HUES64 (cell line): ENCODE measurements around the gene ZNF518A. TPM values are rescaled to one million over a fixed set of nuclear protein-coding genes. Genes with fewer than 3 reads are reported as not detected.

ENCODE experiments used
- H3K27ac ChIP-seq: 2 replicates; pipeline ENCODE4 v1.7.0; 2013; ENCODE audit warnings: low read depth, low read length, inconsistent platforms
- H3K27me3 ChIP-seq: 2 replicates; pipeline ENCODE4 v1.6.1; 2013; ENCODE audit warnings: mild to moderate bottlenecking, low read length; ENCODE audit not compliant: insufficient read depth
- H3K36me3 ChIP-seq: 2 replicates; pipeline ENCODE4 v1.6.1; 2013; ENCODE audit warnings: mild to moderate bottlenecking, low read length; ENCODE audit not compliant: insufficient read depth
- H3K4me1 ChIP-seq: 2 replicates; pipeline ENCODE4 v1.6.1; 2013; ENCODE audit warnings: mild to moderate bottlenecking, low read length, moderate library complexity; ENCODE audit not compliant: insufficient read depth
- H3K4me3 ChIP-seq: 2 replicates; pipeline ENCODE4 v1.5.1; 2013; ENCODE audit warnings: mild to moderate bottlenecking, low read length, moderate library complexity
- H3K9ac ChIP-seq: 2 replicates; pipeline ENCODE4 v1.6.1; 2013; ENCODE audit warnings: mild to moderate bottlenecking, low read depth, low read length
- H3K9me3 ChIP-seq: 2 replicates; pipeline ENCODE4 v1.6.1; 2013; ENCODE audit warnings: low read depth, low read length; ENCODE audit not compliant: insufficient read depth
- WGBS: fragments of 150-250, 120-280 bp; methylation state at CpG from one replicate; pipeline ENCODE4 v1.1.7; 2013; ENCODE audit warnings: missing lambda C conversion rate; 5-methylcytosine and 5-hydroxymethylcytosine counted together
- polyA plus RNA-seq, 2 experiments: library from polyadenylated mRNA; stranded (reverse); fragments of 50-300 nt; gene quantifications; one replicate each; pipeline ENCODE4 v1.2.3, GENCODE V29; 2013

Gene ZNF518A, protein sequence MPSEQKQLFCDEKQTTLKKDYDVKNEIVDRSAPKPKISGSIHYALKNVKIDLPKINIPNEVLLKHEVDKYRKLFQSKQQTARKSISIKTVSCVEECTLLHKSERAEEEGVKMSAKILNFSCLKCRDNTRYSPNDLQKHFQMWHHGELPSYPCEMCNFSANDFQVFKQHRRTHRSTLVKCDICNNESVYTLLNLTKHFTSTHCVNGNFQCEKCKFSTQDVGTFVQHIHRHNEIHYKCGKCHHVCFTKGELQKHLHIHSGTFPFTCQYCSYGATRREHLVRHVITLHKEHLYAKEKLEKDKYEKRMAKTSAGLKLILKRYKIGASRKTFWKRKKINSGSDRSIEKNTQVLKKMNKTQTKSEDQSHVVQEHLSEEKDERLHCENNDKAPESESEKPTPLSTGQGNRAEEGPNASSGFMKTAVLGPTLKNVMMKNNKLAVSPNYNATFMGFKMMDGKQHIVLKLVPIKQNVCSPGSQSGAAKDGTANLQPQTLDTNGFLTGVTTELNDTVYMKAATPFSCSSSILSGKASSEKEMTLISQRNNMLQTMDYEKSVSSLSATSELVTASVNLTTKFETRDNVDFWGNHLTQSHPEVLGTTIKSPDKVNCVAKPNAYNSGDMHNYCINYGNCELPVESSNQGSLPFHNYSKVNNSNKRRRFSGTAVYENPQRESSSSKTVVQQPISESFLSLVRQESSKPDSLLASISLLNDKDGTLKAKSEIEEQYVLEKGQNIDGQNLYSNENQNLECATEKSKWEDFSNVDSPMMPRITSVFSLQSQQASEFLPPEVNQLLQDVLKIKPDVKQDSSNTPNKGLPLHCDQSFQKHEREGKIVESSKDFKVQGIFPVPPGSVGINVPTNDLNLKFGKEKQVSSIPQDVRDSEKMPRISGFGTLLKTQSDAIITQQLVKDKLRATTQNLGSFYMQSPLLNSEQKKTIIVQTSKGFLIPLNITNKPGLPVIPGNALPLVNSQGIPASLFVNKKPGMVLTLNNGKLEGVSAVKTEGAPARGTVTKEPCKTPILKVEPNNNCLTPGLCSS (N-terminal part only)
- 19.1 TPM for polyA plus RNA-seq (2013, experiment 1 of 2)
- polyA plus RNA-seq (2013, experiment 2 of 2), result 20.2 TPM

- Histone ChIP-seq H3K36me3 (peaks cover 21% of the 10 kb centered on the region), H3K27ac (peak within 1 kb of the TSS; percentile 99), H3K9me3 (no peaks in the 10 kb centered on the region), H3K9ac (peak within 1 kb of the TSS; percentile 99), H3K4me1 (peaks cover 20% of the 10 kb centered on the region), H3K4me3 (peak within 1 kb of the TSS; percentile 89), H3K27me3 (no peaks in the 10 kb centered on the region; the same call in 1 of the 2 replicates)
- 8% methylated on average over 48 of the region's 48 CpGs for WGBS
Observed at GRCh38 chr10:96129387-96130325, at the start of gene ZNF518A. TSS of gene ZNF518A (plus strand) at chr10:96130297. CDS start at chr10:96156323, 26,026 bp downstream.

DNA sequence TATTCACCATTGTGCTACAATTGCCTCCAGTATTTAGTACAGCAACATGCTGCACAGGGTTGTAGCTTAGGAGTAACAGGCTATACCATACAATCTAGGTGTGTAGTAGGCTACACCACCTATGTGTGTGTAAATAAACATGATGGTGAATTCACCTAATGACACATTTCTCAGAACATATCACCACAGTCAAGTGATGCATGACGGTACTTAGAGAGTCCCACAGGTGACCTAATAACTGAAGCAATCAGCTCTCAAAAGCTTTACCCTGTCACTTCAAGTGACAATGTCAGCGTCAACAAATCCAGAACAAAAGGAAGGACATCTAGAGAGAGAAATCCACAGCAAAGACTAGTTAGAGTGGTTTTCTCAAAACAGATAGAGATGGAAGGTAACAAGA lies 47.9 kb upstream of the ZNF518A start:
- no peak overlapping the region for H3K9ac ChIP-seq
- no peaks in the 10 kb centered on the region for H3K36me3 ChIP-seq
- no peaks in the 10 kb centered on the region for H3K27me3 ChIP-seq
- 88% methylated on average over 2 of the region's 2 CpGs for WGBS
- no peaks in the 10 kb centered on the region for H3K4me1 ChIP-seq
- H3K9me3 ChIP-seq, result no peaks in the 10 kb centered on the region
- H3K27ac ChIP-seq, result no peak overlapping the region
- no peak overlapping the region for H3K4me3 ChIP-seq

DNA sequence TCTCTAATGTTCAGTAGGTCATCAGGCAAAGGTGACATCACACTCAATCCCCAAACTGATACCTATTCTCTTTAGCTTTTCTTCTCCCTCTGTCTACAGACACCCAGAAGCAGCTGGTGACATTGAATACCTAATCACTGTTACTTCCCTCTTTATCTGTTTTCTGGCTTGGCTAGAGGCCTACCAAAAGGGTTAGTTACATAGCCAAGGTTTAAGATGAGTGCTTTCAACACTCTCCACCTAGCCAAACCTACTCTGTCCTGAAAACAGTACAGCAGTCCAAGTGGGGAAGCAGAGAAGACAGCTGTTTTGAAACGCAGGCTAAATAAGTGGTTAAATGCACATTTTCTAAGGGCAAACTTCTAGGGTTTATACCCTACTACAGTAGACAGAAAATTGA lies 47.3 kb upstream of the ZNF518A start:
- no peaks in the 10 kb centered on the region for H3K9me3 ChIP-seq
- no peak overlapping the region for H3K9ac ChIP-seq
- H3K4me1 ChIP-seq, result no peaks in the 10 kb centered on the region
- no peaks in the 10 kb centered on the region for H3K36me3 ChIP-seq
- 94% methylated on average over 1 of the region's 1 CpG for WGBS
- H3K27ac ChIP-seq, result no peak overlapping the region
- H3K27me3 ChIP-seq, result no peaks in the 10 kb centered on the region
- no peak overlapping the region for H3K4me3 ChIP-seq

DNA sequence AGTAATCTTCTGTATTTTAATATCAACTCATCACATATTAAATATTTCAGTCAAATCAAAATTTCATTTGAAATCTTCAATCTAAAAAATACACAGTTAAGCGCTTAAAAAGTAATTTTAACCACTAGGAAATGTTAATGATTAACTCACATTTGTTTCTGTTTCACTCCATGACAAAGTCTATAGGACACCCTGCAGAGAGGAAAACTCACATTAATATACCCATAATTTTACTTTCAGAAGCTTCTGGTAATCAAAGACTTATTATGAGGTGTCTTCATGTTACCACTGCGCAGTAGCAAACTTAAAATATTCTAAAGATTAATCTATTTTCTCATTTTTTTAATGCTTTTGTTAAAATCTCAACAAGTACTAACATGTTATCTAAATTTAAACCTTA lies 41.0 kb upstream of the ZNF518A start:
- Histone ChIP-seq H3K4me3 (no peak overlapping the region), H3K9ac (no peak overlapping the region), H3K9me3 (no peaks in the 10 kb centered on the region), H3K27ac (no peak overlapping the region), H3K36me3 (no peaks in the 10 kb centered on the region), H3K4me1 (no peaks in the 10 kb centered on the region), H3K27me3 (no peaks in the 10 kb centered on the region)
- WGBS, result 100% methylated on average over 2 of the region's 2 CpGs

DNA sequence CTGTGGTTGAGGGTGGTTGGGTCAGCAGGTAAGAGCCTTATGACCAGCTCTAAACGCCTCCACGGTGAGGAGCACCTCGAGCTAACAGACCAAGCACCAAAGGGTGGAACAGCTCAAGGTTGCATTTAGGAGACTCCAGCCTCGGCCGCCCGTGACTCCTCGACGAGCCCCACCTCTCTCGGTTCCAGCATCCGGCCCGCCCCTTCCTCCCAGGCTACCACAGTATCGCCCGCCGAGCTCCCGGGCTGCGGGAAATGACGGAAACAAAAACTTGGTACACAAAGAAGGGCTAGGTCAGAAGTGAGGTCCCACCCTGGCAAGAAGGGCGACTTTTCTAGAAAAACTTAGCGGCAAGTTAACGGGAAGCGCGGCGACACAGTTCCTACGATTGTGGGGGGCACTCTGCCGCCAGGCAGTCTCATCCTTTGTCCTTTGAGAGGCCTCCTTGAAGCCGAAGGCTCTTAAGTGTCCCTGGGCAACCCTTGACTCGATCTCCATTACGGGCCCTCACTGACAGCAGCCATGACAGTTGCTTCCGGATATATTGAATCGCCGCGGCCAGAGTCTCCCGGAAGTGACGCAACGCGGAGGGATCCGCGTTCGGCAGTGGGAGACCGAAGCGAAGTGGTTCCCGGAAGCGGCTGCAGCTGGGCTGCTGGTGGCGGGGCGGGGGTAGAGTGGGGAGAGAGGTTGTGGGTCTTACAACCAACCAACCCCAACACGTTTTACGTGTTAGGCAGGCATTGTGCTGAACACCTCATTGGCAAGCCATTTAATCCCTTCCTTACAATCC lies 40.2 kb upstream of the ZNF518A start:
- 0 out of 2 replicates have a peak overlapping the region, but pooled peaks have one; percentile 26 for H3K4me3 ChIP-seq
- H3K36me3 ChIP-seq, result no peaks in the 10 kb centered on the region
- H3K9me3 ChIP-seq, result no peaks in the 10 kb centered on the region
- WGBS, result 95% methylated on average over 43 of the region's 47 CpGs
- no peaks in the 10 kb centered on the region for H3K4me1 ChIP-seq
- no peaks in the 10 kb centered on the region for H3K27me3 ChIP-seq
- no peak overlapping the region for H3K27ac ChIP-seq
- no peak overlapping the region for H3K9ac ChIP-seq

DNA sequence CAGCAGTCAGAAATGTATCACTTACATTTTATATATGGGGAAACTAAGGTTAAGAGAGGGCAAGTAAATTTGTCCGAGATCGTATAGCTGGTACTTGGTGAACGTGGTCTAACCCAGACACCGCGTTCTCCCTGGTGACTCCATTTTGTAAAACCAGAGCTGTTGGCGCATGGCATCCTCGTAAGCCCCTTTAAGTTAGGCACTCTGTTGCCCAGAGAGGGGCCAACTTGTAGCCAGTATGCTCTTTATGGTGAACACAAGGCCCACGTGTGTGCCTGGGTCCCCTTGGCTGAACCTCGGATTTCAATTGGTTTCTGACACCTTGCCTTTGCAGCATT lies 39.7 kb upstream of the ZNF518A start:
- no peak overlapping the region for H3K4me3 ChIP-seq
- H3K27ac ChIP-seq, result no peak overlapping the region
- no peaks in the 10 kb centered on the region for H3K27me3 ChIP-seq
- H3K9ac ChIP-seq, result no peak overlapping the region
- no peaks in the 10 kb centered on the region for H3K9me3 ChIP-seq
- H3K36me3 ChIP-seq, result no peaks in the 10 kb centered on the region
- WGBS, result 95% methylated on average over 9 of the region's 9 CpGs
- no peaks in the 10 kb centered on the region for H3K4me1 ChIP-seq

- no peak overlapping the region for H3K9ac ChIP-seq
Observed at GRCh38 chr10:96092999-96093767, 36.9 kb upstream of the ZNF518A start.

GRCh38 chr10:96093948-96094347 lies 36.1 kb upstream of the ZNF518A start:
- H3K27me3 ChIP-seq, result no peaks in the 10 kb centered on the region
- no peak overlapping the region for H3K27ac ChIP-seq
- WGBS, result 88% methylated on average over 2 of the region's 2 CpGs
- no peaks in the 10 kb centered on the region for H3K4me1 ChIP-seq
- H3K4me3 ChIP-seq, result no peak overlapping the region
- H3K9me3 ChIP-seq, result no peaks in the 10 kb centered on the region
- H3K36me3 ChIP-seq, result no peaks in the 10 kb centered on the region
- no peak overlapping the region for H3K9ac ChIP-seq

More at GRCh38 chr10:96092999-96093767, 36.9 kb upstream of the ZNF518A start:
- Histone ChIP-seq H3K9me3 (no peaks in the 10 kb centered on the region), H3K27ac (no peak overlapping the region), H3K36me3 (no peaks in the 10 kb centered on the region), H3K27me3 (no peaks in the 10 kb centered on the region), H3K4me3 (no peak overlapping the region), H3K4me1 (no peaks in the 10 kb centered on the region)
- WGBS, result 94% methylated on average over 7 of the region's 8 CpGs

GRCh38 chr10:96096958-96097357 lies 33.1 kb upstream of the ZNF518A start:
- no peaks in the 10 kb centered on the region for H3K4me1 ChIP-seq
- H3K9ac ChIP-seq, result no peak overlapping the region
- 82% methylated on average over 1 of the region's 1 CpG for WGBS
- no peak overlapping the region for H3K4me3 ChIP-seq
- H3K9me3 ChIP-seq, result no peaks in the 10 kb centered on the region
- no peaks in the 10 kb centered on the region for H3K36me3 ChIP-seq
- H3K27me3 ChIP-seq, result no peaks in the 10 kb centered on the region
- H3K27ac ChIP-seq, result no peak overlapping the region
